IMR-90 (cell line): Measurements from ENCODE around the gene MTMR3. TPM values are rescaled to one million over a fixed set of nuclear protein-coding genes. Genes with fewer than 3 reads are reported as not detected.
A peak's percentile ranks its signal among the peaks of the same experiment; 100 is the strongest.

Experiments used
- ATAC-seq: fragments of 200-7000 bp; cut with Tn5 transposase; 2 replicates; pipeline ENCODE4 v1.9.1; 2020; ENCODE audit warnings: low read depth, mild to moderate bottlenecking, moderate library complexity
- BruUV-seq: library from RNA; stranded (reverse); fragments of 400-500 nt; replicated peaks from 2 replicates; lab custom pipeline; 2021; lab: Mats Ljungman, UMichigan
- CTCF ChIA-PET: fragments of 300-600 bp; formaldehyde crosslinking; extraction: SDS; loops from one replicate; lab custom pipeline; 2021; ENCODE audit warnings: antibody characterized with exemption; lab: Yijun Ruan, JAX
- POLR2A ChIA-PET: fragments of 300-600 bp; sonication (Branson Sonifier 250); formaldehyde crosslinking; loops from one replicate; lab custom pipeline; 2022; ENCODE audit warnings: antibody characterized with exemption; ENCODE audit not compliant: unreplicated experiment; lab: Charles Lee
- DNase-seq: peaks from one replicate; pipeline ENCODE4 v3.0.0; 2013
- H2AFZ ChIP-seq: replicated peaks from 2 replicates; pipeline ENCODE3; 2013; ENCODE audit warnings: low read length, mild to moderate bottlenecking; ENCODE audit not compliant: poor library complexity
- H2AK5ac ChIP-seq: 2 replicates; pipeline ENCODE4 v1.6.1; 2013; ENCODE audit warnings: low read depth, low read length, inconsistent platforms
- H2AK9ac ChIP-seq: replicated peaks from 2 replicates; pipeline ENCODE3; 2013; ENCODE audit warnings: mild to moderate bottlenecking, low read depth, low read length, moderate library complexity; ENCODE audit not compliant: poor library complexity
- H2BK120ac ChIP-seq: 2 replicates; pipeline ENCODE4 v1.6.1; 2013; ENCODE audit warnings: low read depth, low read length, inconsistent platforms
- H2BK15ac ChIP-seq: 3 replicates; pipeline ENCODE4 v1.6.1; 2013; ENCODE audit warnings: low read depth, low read length, inconsistent platforms
- H2BK20ac ChIP-seq: 2 replicates; pipeline ENCODE4 v1.6.1; 2013; ENCODE audit warnings: low read depth, mild to moderate bottlenecking, inconsistent platforms, low read length, moderate library complexity
- H2BK5ac ChIP-seq: 2 replicates; pipeline ENCODE4 v1.6.1; 2013; ENCODE audit warnings: mild to moderate bottlenecking, low read depth, low read length, inconsistent platforms; ENCODE audit not compliant: poor library complexity, severe bottlenecking
- H3K14ac ChIP-seq: replicated peaks from 2 replicates; pipeline ENCODE4 v1.6.1; 2013; ENCODE audit warnings: low read depth, low read length, inconsistent platforms
- H3K18ac ChIP-seq: 2 replicates; pipeline ENCODE4 v1.6.1; 2013; ENCODE audit warnings: low read depth, low read length, control low read depth
- H3K23ac ChIP-seq: 2 replicates; pipeline ENCODE4 v1.6.1; 2013; ENCODE audit warnings: low read depth, low read length, inconsistent platforms
- H3K27ac ChIP-seq: 2 replicates; pipeline ENCODE4 v1.5.1; 2013; ENCODE audit warnings: mild to moderate bottlenecking, control low read depth, low read length; ENCODE audit not compliant: insufficient read depth
- H3K27me3 ChIP-seq: 2 replicates; pipeline ENCODE4 v1.6.1; 2013; ENCODE audit warnings: low read length; ENCODE audit not compliant: control insufficient read depth, insufficient read depth
- H3K36me3 ChIP-seq: 2 replicates; pipeline ENCODE4 v1.6.1; 2013; ENCODE audit warnings: low read length, mixed read lengths; ENCODE audit not compliant: control insufficient read depth, insufficient read depth
- H3K4ac ChIP-seq: 2 replicates; pipeline ENCODE4 v1.6.1; 2013; ENCODE audit warnings: low read depth, low read length, inconsistent platforms
- H3K4me1 ChIP-seq: 2 replicates; pipeline ENCODE4 v1.6.1; 2013; ENCODE audit warnings: low read length, mixed read lengths; ENCODE audit not compliant: control insufficient read depth, insufficient read depth
- H3K4me2 ChIP-seq: 2 replicates; pipeline ENCODE4 v1.6.1; 2013; ENCODE audit warnings: low read depth, mild to moderate bottlenecking, control low read depth, low read length, moderate library complexity
- H3K4me3 ChIP-seq: 2 replicates; pipeline ENCODE4 v1.5.1; 2013; ENCODE audit warnings: low read depth, mild to moderate bottlenecking, control low read depth, low read length, moderate library complexity; ENCODE audit not compliant: insufficient read depth
- H3K56ac ChIP-seq: 2 replicates; pipeline ENCODE4 v1.6.1; 2013; ENCODE audit warnings: low read length, inconsistent platforms; ENCODE audit not compliant: insufficient read depth; ENCODE audit errors: extremely low read depth
- H3K79me1 ChIP-seq, 2 experiments: 2 replicates each; pipeline ENCODE4 v1.6.1; 2013; ENCODE audit warnings: low read length in 2 of 2, inconsistent platforms in 1 of 2, low read depth in 1 of 2
- H3K9ac ChIP-seq: 2 replicates; pipeline ENCODE4 v1.6.1; 2013; ENCODE audit warnings: low read depth, low read length, control low read depth
- H3K9me1 ChIP-seq: 2 replicates; pipeline ENCODE4 v1.6.1; 2013; ENCODE audit warnings: low read length, inconsistent platforms; ENCODE audit not compliant: insufficient read depth
- H3K9me3 ChIP-seq: 2 replicates; pipeline ENCODE4 v1.6.1; 2013; ENCODE audit warnings: low read length; ENCODE audit not compliant: control insufficient read depth, insufficient read depth
- H4K20me1 ChIP-seq: 2 replicates; pipeline ENCODE4 v1.6.1; 2013; ENCODE audit warnings: low read length, inconsistent platforms; ENCODE audit not compliant: insufficient read depth
- H4K5ac ChIP-seq: 2 replicates; pipeline ENCODE4 v1.6.1; 2013; ENCODE audit warnings: mild to moderate bottlenecking, low read depth, low read length, control low read depth
- H4K8ac ChIP-seq, 2 experiments: 2 replicates each; pipeline ENCODE4 v1.6.1; 2013; ENCODE audit warnings: low read depth in 2 of 2, low read length in 2 of 2, control low read depth in 1 of 2, inconsistent platforms in 1 of 2
- H4K91ac ChIP-seq: 2 replicates; pipeline ENCODE4 v1.6.1; 2013; ENCODE audit warnings: low read depth, low read length, inconsistent platforms; ENCODE audit not compliant: insufficient read depth
- BHLHE40 ChIP-seq: fragments of 150-350 bp; IDR thresholded peaks from 2 replicates; pipeline ENCODE4 v1.6.1; 2016; ENCODE audit warnings: mild to moderate bottlenecking, low read depth, low read length
- CEBPB ChIP-seq: IDR thresholded peaks from 2 replicates; pipeline ENCODE4 v1.6.1; 2012; ENCODE audit warnings: low read depth, low read length, improper control_type of control experiment
- CHD1 ChIP-seq: IDR thresholded peaks from 2 replicates; pipeline ENCODE4 v1.6.1; 2012; ENCODE audit warnings: low read depth, low read length, improper control_type of control experiment
- FOS ChIP-seq: fragments of 150-350 bp; IDR thresholded peaks from 2 replicates; pipeline ENCODE4 v1.6.1; 2016; ENCODE audit warnings: low read depth, low read length
- MAZ ChIP-seq: IDR thresholded peaks from 2 replicates; pipeline ENCODE4 v1.6.1; 2012; ENCODE audit warnings: low read depth, mild to moderate bottlenecking, low read length, improper control_type of control experiment, moderate library complexity, borderline replicate concordance
- MXI1 ChIP-seq: IDR thresholded peaks from 2 replicates; pipeline ENCODE4 v1.6.1; 2012; ENCODE audit warnings: low read depth, mild to moderate bottlenecking, low read length, moderate library complexity, borderline replicate concordance
- NFE2L2 ChIP-seq: fragments of 150-350 bp; IDR thresholded peaks from 2 replicates; pipeline ENCODE4 v1.6.1; 2016; ENCODE audit warnings: low read depth, mild to moderate bottlenecking, low read length
- POLR2A ChIP-seq: IDR thresholded peaks from 2 replicates; pipeline ENCODE4 v1.6.1; 2012; ENCODE audit warnings: mild to moderate bottlenecking, low read depth, low read length
- RAD21 ChIP-seq: IDR thresholded peaks from 2 replicates; pipeline ENCODE4 v1.6.1; 2012; ENCODE audit warnings: low read length, improper control_type of control experiment
- RFX5 ChIP-seq: IDR thresholded peaks from 2 replicates; pipeline ENCODE4 v1.8.0; 2012; ENCODE audit warnings: low read depth, mild to moderate bottlenecking, low read length, moderate library complexity
- SMC3 ChIP-seq: fragments of 150-350 bp; IDR thresholded peaks from 2 replicates; pipeline ENCODE4 v1.6.1; 2016; ENCODE audit warnings: low read depth, mild to moderate bottlenecking, antibody characterized with exemption, low read length, moderate library complexity
- WGBS, 2 experiments: methylation state at CpG; one replicate each; pipeline versions ENCODE4 v1.1.5 to v1.1.7; 2013; ENCODE audit warnings: missing lambda C conversion rate in 2 of 2; ENCODE audit not compliant: insufficient read length in 1 of 2; ENCODE audit errors: extremely low coverage in 2 of 2; 5-methylcytosine and 5-hydroxymethylcytosine counted together
- dilution Hi-C: fragments of 300-500 bp; cut with HindIII; formaldehyde crosslinking; loops from one replicate; pipeline ENCODE4 v1.14.3; 2018; ENCODE audit warnings: low sequenced_read_pairs; ENCODE audit not compliant: unreplicated experiment
- in situ Hi-C: fragments of 300-500 bp; cut with MboI; formaldehyde crosslinking; loops from 3 replicates; pipeline ENCODE4 v1.14.3; 2019; ENCODE audit warnings: low sequenced_read_pairs, inconsistent platforms, mixed read lengths
- intact Hi-C: fragments of 100-400 bp; cut with micrococcal nuclease; formaldehyde crosslinking; loops from 2 replicates; pipeline ENCODE4 v1.10.0; 2022
- polyA plus RNA-seq, 3 experiments: library from polyadenylated mRNA; depleted of rRNA; stranded (reverse); fragments of >200 nt; gene quantifications; 2 replicates each; pipeline ENCODE4 v1.2.3, GENCODE V29; 2012; ENCODE audit warnings: low replicate concordance in 1 of 3
- total RNA-seq: library from RNA; depleted of rRNA; stranded (reverse); fragments of >200 nt; gene quantifications from 2 replicates; pipeline ENCODE4 v1.2.3, GENCODE V29; 2012
- TF ChIP-seq, protein P1 (sequence below): fragments of 150-350 bp; IDR thresholded peaks from 2 replicates; pipeline ENCODE4 v1.6.1; 2016; ENCODE audit warnings: low read depth, mild to moderate bottlenecking, low read length, moderate library complexity, borderline replicate concordance

MTMR3 gene
- total and polyA plus RNA-seq, 2 of the 4 experiments (the other 2 are of a cell fraction) = 21.3 to 29.4 TPM

DNA sequence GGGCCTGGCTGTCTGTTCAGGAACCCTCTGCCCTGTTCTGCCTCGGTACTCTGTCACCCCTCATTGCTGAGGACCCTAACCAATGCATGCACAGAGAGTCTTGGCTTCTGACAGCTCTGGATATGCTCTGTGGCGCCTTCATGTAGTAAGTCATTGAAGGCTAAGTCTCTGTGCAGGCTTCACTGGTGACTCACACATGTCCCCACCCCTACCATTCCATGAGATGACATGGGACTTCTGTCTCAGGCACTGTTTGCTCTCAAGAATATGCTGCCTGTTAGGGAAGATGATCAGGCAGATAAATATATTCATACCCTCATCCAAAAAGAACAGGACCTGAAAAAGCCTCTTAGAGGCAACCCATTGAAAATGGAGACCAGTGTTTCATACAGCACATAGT is 153.7 kb downstream of the MTMR3 start:
- TF ChIP-seq CHD1 = no peak
- TF ChIP-seq MAZ = no peak
- no peak for TF ChIP-seq CEBPB
- TF ChIP-seq MXI1 = no peak
- TF ChIP-seq FOS = no peak
- TF ChIP-seq SMC3 = no peak
- no peak for TF ChIP-seq BHLHE40
- no peak for TF ChIP-seq RFX5
- no peak for TF ChIP-seq RAD21
- TF ChIP-seq POLR2A = no peak
- TF ChIP-seq, protein P1, sequence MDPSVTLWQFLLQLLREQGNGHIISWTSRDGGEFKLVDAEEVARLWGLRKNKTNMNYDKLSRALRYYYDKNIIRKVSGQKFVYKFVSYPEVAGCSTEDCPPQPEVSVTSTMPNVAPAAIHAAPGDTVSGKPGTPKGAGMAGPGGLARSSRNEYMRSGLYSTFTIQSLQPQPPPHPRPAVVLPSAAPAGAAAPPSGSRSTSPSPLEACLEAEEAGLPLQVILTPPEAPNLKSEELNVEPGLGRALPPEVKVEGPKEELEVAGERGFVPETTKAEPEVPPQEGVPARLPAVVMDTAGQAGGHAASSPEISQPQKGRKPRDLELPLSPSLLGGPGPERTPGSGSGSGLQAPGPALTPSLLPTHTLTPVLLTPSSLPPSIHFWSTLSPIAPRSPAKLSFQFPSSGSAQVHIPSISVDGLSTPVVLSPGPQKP = no peak
- TF ChIP-seq NFE2L2 = no peak
- Histone ChIP-seq H3K27ac (no peak overlapping the region), H2BK20ac (no peak overlapping the region), H2BK15ac (no peak overlapping the region), H3K4me3 (no peak overlapping the region), H3K4me1 (peaks cover 5% of the 10 kb centered on the region), H3K23ac (0 out of 2 replicates have a peak overlapping the region, but pooled peaks have one; percentile 0), H3K4me2 (no peak overlapping the region), H3K18ac (no peak overlapping the region), H3K9me1 (peaks cover 14% of the 10 kb centered on the region), H3K14ac (no peak overlapping the region; the same call in 1 of the 2 replicates), H3K79me1 (no peaks in the 10 kb centered on the region), H3K56ac (no peak overlapping the region), H2AFZ (no peak overlapping the region), H4K91ac (no peak overlapping the region), H3K9ac (no peak overlapping the region), H3K9me3 (no peaks in the 10 kb centered on the region), H4K20me1 (no peaks in the 10 kb centered on the region), H2AK5ac (no peak overlapping the region), H3K36me3 (no peaks in the 10 kb centered on the region), H2AK9ac (peak overlapping the region; percentile 13), H3K27me3 (no peaks in the 10 kb centered on the region), H3K4ac (peak overlapping the region; percentile 0; the same call in 1 of the 2 replicates), H2BK120ac (no peak overlapping the region), H4K8ac (no peak overlapping the region), H2BK5ac (no peak overlapping the region), H4K5ac (no peak overlapping the region)
- DNase-seq = peak; percentile 28
- ChIA-PET POLR2A (interaction anchor here (0.5 kb wide), 1 partner anchor 105 kb away, joined by 3 read pairs; no protein-coding TSS in a partner anchor), CTCF (no interaction called here)
- intact Hi-C loops = no loop called here
- BruUV-seq = no TSS peak
- dilution Hi-C loops = loop anchor here (25.0 kb wide), 1 partner anchor 349 kb away; no protein-coding TSS in a partner anchor
- ATAC-seq = peak; percentile 42
- WGBS, 2 experiments = no CpG with 5 or more reads among the region's 2 CpGs
- in situ Hi-C loops = no loop called here
